HG02798 (cell line): ENCODE measurements around the gene NDUFA13.

Experiments
- ATAC-seq: cut with Tn5 transposase; IDR thresholded peaks from one replicate; pipeline ENCODE4 v1.9.1; 2021; ENCODE audit warnings: mild to moderate bottlenecking; ENCODE audit not compliant: unreplicated experiment, poor library complexity

Gene NDUFA13

DNA sequence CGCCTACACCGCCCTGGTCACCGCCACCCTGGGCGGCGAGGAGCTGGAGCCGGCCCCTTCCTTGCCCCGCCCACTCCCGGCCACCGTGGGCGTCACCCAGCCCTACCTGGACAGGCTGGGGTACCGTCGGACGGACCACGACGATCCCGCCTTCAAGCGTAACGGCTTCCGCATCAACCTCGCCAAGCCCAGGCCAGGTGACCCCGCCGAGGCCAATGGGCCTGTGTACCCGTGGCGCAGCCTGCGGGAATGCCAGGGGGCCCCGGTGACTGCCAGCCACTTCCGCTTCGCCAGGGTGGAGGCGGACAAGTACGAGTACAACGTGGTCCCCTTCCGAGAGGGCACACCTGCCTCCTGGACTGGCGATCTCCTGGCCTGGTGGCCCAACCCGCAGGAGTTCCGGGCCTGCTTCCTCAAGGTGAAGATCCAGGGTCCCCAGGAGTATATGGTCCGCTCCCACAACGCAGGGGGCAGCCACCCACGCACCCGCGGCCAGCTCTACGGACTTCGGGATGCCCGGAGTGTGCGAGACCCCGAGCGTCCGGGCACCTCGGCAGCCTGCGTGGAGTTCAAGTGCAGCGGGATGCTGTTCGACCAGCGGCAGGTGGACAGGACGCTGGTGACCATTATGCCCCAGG lies 29.0 kb downstream of the NDUFA13 start:
- no peak for ATAC-seq

DNA sequence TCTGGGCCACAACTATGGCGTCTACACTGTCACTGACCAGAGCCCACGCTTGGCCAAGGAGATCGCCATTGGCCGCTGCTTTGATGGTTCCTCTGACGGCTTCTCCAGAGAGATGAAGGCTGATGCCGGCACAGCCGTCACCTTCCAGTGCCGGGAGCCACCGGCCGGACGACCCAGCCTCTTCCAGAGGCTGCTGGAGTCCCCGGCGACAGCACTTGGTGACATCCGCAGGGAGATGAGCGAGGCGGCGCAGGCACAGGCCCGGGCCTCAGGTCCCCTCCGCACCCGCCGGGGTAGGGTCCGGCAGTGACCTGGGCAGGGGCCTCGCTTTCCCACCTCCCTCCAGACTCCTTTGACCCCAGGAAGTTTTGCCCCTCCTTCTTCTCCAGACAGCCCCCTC lies 29.7 kb downstream of the NDUFA13 start:
- ATAC-seq = no peak

GRCh38 chr19:19546751-19547162 lies 30.7 kb downstream of the NDUFA13 start:
- ATAC-seq = no peak

- ATAC-seq = no peak
Measured at GRCh38 chr19:19547674-19548336, 31.8 kb downstream of the NDUFA13 start.

- ATAC-seq = no peak
Measured at GRCh38 chr19:19548915-19549759, 33.1 kb downstream of the NDUFA13 start.

DNA sequence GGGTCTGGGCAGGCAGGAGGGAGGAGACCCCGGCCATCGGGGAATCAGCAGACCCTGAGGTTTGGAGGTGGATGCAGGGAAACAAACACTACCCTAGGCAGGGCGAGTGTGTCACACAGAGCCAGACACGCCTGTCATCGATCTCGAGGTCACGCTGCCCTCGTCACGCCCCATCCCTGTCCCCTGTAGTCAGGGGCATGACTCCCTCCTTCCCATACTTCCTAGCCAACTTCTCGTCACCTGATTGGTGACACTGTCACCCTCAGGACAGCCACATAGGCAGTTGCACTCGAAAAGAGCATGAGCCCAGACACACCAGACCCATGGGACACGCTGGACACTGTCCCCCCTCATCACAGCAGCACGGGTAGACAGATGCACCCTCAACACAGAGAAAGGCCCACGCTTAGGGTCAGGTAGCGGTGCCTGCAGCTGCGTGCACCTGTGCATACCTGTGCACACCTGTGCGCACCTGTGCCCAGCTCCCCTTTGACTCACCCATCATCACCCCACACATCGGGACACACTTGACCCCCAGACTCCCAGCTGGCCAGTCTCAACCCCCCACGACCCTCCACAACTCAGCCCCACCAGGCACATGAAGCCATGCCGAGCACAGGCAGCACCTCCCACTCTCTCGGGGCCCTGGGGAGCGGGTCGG lies 33.9 kb downstream of the NDUFA13 start:
- no peak for ATAC-seq

- no peak for ATAC-seq
Measured at GRCh38 chr19:19550485-19550929, 34.5 kb downstream of the NDUFA13 start.

GRCh38 chr19:19550972-19551852 lies 35.2 kb downstream of the NDUFA13 start:
- ATAC-seq = no peak

- ATAC-seq = no peak
Measured at GRCh38 chr19:19551853-19552192, 35.8 kb downstream of the NDUFA13 start.

GRCh38 chr19:19552798-19553197 lies 36.8 kb downstream of the NDUFA13 start:
- ATAC-seq = no peak

GRCh38 chr19:19553670-19554069 lies 37.6 kb downstream of the NDUFA13 start:
- no peak for ATAC-seq

DNA sequence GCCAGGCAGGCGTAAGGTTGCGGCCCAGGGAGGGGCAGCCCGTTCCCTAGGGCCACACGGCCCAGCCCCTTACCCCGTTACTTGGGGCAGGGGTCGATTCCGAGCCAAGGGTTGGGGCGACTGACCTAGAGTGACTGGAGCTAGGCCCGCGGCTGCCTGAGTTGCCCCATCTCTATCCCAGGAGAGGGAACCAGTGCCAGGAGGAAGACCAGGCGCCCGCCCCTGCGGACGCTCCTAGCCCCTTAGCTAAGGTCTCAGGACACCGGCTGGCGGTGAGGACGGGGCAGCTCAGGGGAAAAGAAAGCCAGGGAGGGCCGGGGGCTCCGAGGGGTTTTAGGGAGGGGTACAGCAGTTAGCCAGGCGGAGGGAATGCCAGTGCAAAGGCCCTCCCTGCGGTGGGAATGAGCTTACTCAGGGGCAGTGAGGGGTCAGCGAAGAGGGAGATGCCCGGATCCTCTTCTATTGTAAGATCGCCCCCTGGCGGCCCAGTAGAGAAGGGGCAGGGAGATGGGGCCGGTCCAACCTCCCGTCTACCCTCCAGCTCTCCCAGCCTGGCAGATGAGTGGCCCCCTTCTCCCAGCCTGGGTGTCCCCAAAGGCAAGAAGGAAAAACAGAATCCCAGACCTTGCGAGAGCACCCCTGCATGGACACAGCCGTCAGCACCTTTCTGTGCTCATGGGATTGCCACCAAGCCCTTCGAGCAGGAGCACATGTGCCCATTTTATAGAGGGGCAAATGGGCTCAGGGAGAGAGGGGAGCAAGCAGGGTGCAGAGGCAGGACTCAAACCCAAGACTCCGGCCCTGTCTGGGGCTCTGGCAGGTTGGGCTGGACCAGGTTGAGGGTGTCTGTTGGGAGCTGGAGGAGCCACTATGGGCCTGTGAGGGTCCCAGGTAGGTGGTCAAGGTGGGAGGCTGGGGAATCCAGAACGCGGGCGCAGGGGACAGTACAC lies 38.3 kb downstream of the NDUFA13 start:
- no peak for ATAC-seq

DNA sequence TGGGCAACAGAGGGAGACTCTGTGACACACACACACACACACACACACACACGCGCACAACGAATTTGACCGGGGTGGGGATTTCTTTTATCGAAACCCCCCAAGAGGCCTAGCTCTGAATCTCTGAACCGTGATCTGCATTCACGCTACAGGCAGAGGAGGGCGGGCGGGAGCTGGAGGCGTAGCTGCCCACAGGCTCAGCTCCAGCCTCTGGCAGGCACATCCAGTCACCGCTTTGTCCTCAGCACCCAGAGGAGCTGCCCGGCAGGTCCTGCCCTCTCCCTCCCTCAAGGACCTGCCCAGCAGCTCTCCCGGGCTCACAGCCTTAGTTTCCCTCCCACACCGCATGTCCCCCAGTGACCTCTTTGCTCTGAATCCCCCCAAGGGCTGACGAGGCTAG lies 42.0 kb downstream of the NDUFA13 start:
- ATAC-seq = no peak

DNA sequence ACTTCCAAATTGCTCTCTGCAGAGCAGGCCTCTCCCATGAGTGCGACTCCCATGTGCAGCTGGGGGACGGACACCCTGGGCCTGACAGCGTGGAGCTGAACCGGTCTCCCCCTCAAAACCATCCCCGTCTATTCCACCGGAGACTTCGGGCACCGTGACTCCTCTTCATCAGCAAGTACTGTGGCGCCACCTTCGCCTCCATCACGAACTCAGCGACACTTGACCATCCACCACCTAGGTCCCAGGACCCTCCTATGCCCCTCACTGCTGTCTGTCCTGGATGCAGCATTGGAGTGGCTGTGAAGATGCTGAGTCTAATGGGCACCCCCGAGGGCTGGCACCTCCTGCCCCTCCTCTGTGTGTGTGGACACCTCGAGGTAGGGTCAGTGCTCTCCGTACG lies 42.6 kb downstream of the NDUFA13 start:
- ATAC-seq = no peak

DNA sequence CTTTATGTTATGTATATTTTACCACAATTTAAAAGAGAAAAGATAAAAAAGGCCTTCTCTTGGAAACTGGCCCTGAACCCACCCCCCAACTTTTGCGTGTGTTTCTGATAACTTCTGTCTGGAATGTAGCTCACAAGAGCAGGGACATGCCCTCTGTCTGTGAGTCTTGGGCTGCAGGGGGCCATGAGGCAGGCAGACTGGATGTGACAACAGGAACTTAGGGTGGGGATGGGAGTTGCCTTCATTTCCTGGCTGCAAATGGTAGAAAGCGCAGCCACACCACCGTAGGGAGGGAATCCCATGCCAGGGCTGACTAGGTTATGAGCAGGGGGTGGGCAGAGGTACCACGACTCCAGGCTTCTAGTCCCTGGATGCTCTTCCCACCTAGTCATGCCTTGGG lies 43.9 kb downstream of the NDUFA13 start:
- ATAC-seq = no peak

GRCh38 chr19:19561946-19562664 lies 46.1 kb downstream of the NDUFA13 start:
- no peak for ATAC-seq

- no peak for ATAC-seq
Measured at GRCh38 chr19:19562665-19563347, 46.8 kb downstream of the NDUFA13 start.
